OCI-LY7 (cell line): ENCODE results near the gene SLC5A10. TPM values are rescaled to one million over a fixed set of nuclear protein-coding genes. Genes with fewer than 3 reads are reported as not detected.
A peak's percentile ranks its signal among the peaks of the same experiment; 100 is the strongest.

Experiments
- BruUV-seq: library from RNA; stranded (reverse); fragments of 400-500 nt; replicated peaks from 2 replicates; lab custom pipeline; 2021; lab: Mats Ljungman, UMichigan
- CTCF ChIA-PET: fragments of 300-600 bp; sonication (Branson Sonifier 250); formaldehyde crosslinking; loops from one replicate; lab custom pipeline; 2022; ENCODE audit warnings: antibody characterized with exemption; ENCODE audit not compliant: unreplicated experiment; lab: Charles Lee
- POLR2A ChIA-PET: fragments of 300-600 bp; sonication (Branson Sonifier 250); formaldehyde crosslinking; loops from one replicate; lab custom pipeline; 2022; ENCODE audit warnings: antibody characterized with exemption; lab: Charles Lee
- DNase-seq: peaks from one replicate; pipeline ENCODE4 v3.0.0-alpha.2; 2015; ENCODE audit warnings: low spot score
- H2AFZ ChIP-seq: fragments of 200-600 bp; sonication (generic), shearing (Covaris generic); 2 replicates; pipeline ENCODE4 v1.6.1; 2014; ENCODE audit warnings: mild to moderate bottlenecking, antibody characterized with exemption, low read length, moderate library complexity
- H3K27ac ChIP-seq: fragments of 200-600 bp; sonication (generic); 2 replicates; pipeline ENCODE4 v1.5.1; 2014; ENCODE audit warnings: mixed run types, low read depth, mild to moderate bottlenecking, moderate library complexity, low read length, inconsistent platforms; ENCODE audit not compliant: poor library complexity, severe bottlenecking
- H3K36me3 ChIP-seq: fragments of 200-600 bp; sonication (generic); 2 replicates; pipeline ENCODE4 v1.6.1; 2014; ENCODE audit warnings: mild to moderate bottlenecking, antibody characterized with exemption, low read length, moderate library complexity, mixed read lengths; ENCODE audit not compliant: insufficient read depth
- H3K4me1 ChIP-seq: fragments of 200-600 bp; sonication (generic); 2 replicates; pipeline ENCODE4 v1.5.1; 2014; ENCODE audit warnings: mild to moderate bottlenecking, low read length; ENCODE audit not compliant: insufficient read depth, poor library complexity, severe bottlenecking
- H3K4me2 ChIP-seq: fragments of 200-600 bp; sonication (generic); 2 replicates; pipeline ENCODE4 v1.6.1; 2014; ENCODE audit warnings: mild to moderate bottlenecking, low read length
- H3K4me3 ChIP-seq: fragments of 200-600 bp; sonication (generic); 2 replicates; pipeline ENCODE4 v1.5.1; 2014; ENCODE audit warnings: mild to moderate bottlenecking, low read depth, low read length; ENCODE audit not compliant: poor library complexity, severe bottlenecking
- H3K79me2 ChIP-seq: fragments of 200-600 bp; sonication (generic); 2 replicates; pipeline ENCODE4 v1.6.1; 2016; ENCODE audit warnings: low read depth, mild to moderate bottlenecking, low read length, moderate library complexity, mixed read lengths; ENCODE audit not compliant: insufficient read depth
- H3K9me2 ChIP-seq: fragments of 200-600 bp; sonication (generic); 2 replicates; pipeline ENCODE4 v1.6.1; 2016; ENCODE audit warnings: mild to moderate bottlenecking, low read length, mixed read lengths; ENCODE audit not compliant: insufficient read depth
- H3K9me3 ChIP-seq: fragments of 200-600 bp; sonication (generic); 2 replicates; pipeline ENCODE4 v1.6.1; 2014; ENCODE audit warnings: mild to moderate bottlenecking, mixed run types, low read length, mixed read lengths
- H4K20me1 ChIP-seq: fragments of 200-600 bp; sonication (generic); 2 replicates; pipeline ENCODE4 v1.6.1; 2014; ENCODE audit warnings: mild to moderate bottlenecking, antibody characterized with exemption, low read length, moderate library complexity, mixed read lengths; ENCODE audit not compliant: insufficient read depth
- EZH2phosphoT487 ChIP-seq: fragments of 200-600 bp; sonication (generic); IDR thresholded peaks from 2 replicates; pipeline ENCODE4 v1.6.1; 2018; ENCODE audit warnings: low read depth, borderline replicate concordance, mild to moderate bottlenecking, mixed run types, antibody characterized with exemption, low read length, moderate library complexity, mixed read lengths
- intact Hi-C: fragments of 100-400 bp; cut with micrococcal nuclease; formaldehyde crosslinking; loops from one replicate; pipeline ENCODE4 v1.10.0; 2022; ENCODE audit not compliant: unreplicated experiment
- total RNA-seq, 2 experiments: library from RNA; depleted of rRNA in 1 of 2; stranded (reverse); fragments of >200 nt in 1 of 2; shearing (Covaris generic) in 1 of 2; gene quantifications; 2 replicates each; pipeline ENCODE4 v1.2.3, GENCODE V29; 2014 to 2022
- TF ChIP-seq, protein P1 (sequence below): fragments of 200-600 bp; sonication (generic); conservative IDR thresholded peaks from 2 replicates; pipeline ENCODE4 v1.5.1; 2014; ENCODE audit warnings: mild to moderate bottlenecking, antibody characterized with exemption, low read length, moderate library complexity, mixed read lengths

The SLC5A10 gene
- total RNA-seq, 2 experiments from 2014 or later, result not detected

- H3K79me2 ChIP-seq, result no peaks in the 10 kb centered on the region
- POLR2A ChIA-PET, result interaction anchor here (0.9 to 1.1 kb wide), 2 partner anchors 11 to 16 kb away, joined by 3 to 4 read pairs; no protein-coding TSS in a partner anchor
- intact Hi-C loops, result loop anchor here (10.0 kb wide), 1 partner anchor 66 kb away; the partner anchor contains the start of gene FAM83G
- no peaks in the 10 kb centered on the region for H3K9me3 ChIP-seq
- H3K27ac ChIP-seq, result no peak overlapping the region
- TF ChIP-seq EZH2phosphoT487, result no peak
- TF ChIP-seq, protein P1, sequence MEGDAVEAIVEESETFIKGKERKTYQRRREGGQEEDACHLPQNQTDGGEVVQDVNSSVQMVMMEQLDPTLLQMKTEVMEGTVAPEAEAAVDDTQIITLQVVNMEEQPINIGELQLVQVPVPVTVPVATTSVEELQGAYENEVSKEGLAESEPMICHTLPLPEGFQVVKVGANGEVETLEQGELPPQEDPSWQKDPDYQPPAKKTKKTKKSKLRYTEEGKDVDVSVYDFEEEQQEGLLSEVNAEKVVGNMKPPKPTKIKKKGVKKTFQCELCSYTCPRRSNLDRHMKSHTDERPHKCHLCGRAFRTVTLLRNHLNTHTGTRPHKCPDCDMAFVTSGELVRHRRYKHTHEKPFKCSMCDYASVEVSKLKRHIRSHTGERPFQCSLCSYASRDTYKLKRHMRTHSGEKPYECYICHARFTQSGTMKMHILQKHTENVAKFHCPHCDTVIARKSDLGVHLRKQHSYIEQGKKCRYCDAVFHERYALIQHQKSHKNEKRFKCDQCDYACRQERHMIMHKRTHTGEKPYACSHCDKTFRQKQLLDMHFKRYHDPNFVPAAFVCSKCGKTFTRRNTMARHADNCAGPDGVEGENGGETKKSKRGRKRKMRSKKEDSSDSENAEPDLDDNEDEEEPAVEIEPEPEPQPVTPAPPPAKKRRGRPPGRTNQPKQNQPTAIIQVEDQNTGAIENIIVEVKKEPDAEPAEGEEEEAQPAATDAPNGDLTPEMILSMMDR, result no peak
- no peaks in the 10 kb centered on the region for H3K4me1 ChIP-seq
- no peak overlapping the region; the same call in 1 of the 2 replicates for H2AFZ ChIP-seq
- no peak for DNase-seq
- BruUV-seq, result no TSS peak
- no peak overlapping the region for H3K4me3 ChIP-seq
- no peak overlapping the region for H3K4me2 ChIP-seq
- CTCF ChIA-PET, result no interaction called here
- no peaks in the 10 kb centered on the region for H3K36me3 ChIP-seq
- H3K9me2 ChIP-seq, result no peaks in the 10 kb centered on the region
- no peaks in the 10 kb centered on the region for H4K20me1 ChIP-seq
These were observed 13.3 kb upstream of the SLC5A10 start for GRCh38 chr17:18938692-18939023.

- no peak for TF ChIP-seq EZH2phosphoT487
- TF ChIP-seq, protein P1, result no peak
- ChIA-PET POLR2A (interaction anchor here (0.6 to 1.4 kb wide), 2 partner anchors 9 to 29 kb away, joined by 3 read pairs; no protein-coding TSS in a partner anchor), CTCF (no interaction called here)
- peak overlapping the region; percentile 62 for H2AFZ ChIP-seq
- no peaks in the 10 kb centered on the region for H3K9me3 ChIP-seq
- no peak overlapping the region for H3K4me3 ChIP-seq
- H3K4me2 ChIP-seq, result peak overlapping the region; percentile 49
- no peaks in the 10 kb centered on the region for H3K9me2 ChIP-seq
- no peaks in the 10 kb centered on the region for H4K20me1 ChIP-seq
- BruUV-seq, result no TSS peak
- peaks cover 12% of the 10 kb centered on the region for H3K4me1 ChIP-seq
- no peaks in the 10 kb centered on the region for H3K79me2 ChIP-seq
- H3K36me3 ChIP-seq, result no peaks in the 10 kb centered on the region
- intact Hi-C loops, result no loop called here
- DNase-seq, result peak; percentile 43
- no peak overlapping the region for H3K27ac ChIP-seq
These were observed 7.3 kb upstream of the SLC5A10 start for GRCh38 chr17:18944646-18945045.

DNA sequence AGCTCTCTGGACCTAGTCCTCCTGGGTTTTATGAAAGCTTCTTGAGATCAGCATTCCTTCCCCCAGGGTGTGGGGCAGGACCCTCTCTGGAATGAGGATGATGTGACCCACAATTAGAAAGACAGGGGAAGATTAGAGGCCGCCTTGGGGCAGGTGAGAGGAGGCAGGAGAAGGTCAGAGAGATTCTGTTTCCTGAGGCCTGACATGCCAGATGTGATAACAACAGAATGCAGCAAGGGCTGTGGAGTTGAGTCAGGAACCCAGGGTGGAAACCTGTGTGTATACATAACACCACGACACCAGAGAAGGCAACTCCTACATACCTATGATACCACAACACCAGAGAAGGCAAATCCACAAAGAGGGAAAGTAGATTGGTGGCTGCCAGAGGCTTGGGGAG, 5.4 kb upstream of the SLC5A10 start:
- intact Hi-C loops, result no loop called here
- Histone ChIP-seq H3K36me3 (no peaks in the 10 kb centered on the region), H3K9me3 (no peaks in the 10 kb centered on the region), H4K20me1 (no peaks in the 10 kb centered on the region), H3K27ac (no peak overlapping the region), H3K4me2 (no peak overlapping the region), H3K4me3 (no peak overlapping the region), H2AFZ (no peak overlapping the region), H3K9me2 (no peaks in the 10 kb centered on the region), H3K79me2 (no peaks in the 10 kb centered on the region), H3K4me1 (peaks cover 12% of the 10 kb centered on the region)
- no peak for TF ChIP-seq EZH2phosphoT487
- TF ChIP-seq, protein P1, result no peak
- no peak for DNase-seq
- CTCF ChIA-PET, result no interaction called here
- BruUV-seq, result no TSS peak
- POLR2A ChIA-PET, result no interaction called here
